Motor neuron (in vitro differentiated cells): ENCODE measurements around the gene WWC2. TPM values are rescaled to one million over a fixed set of nuclear protein-coding genes. Genes with fewer than 3 reads are reported as not detected.
A peak's percentile ranks its signal among the peaks of the same experiment; 100 is the strongest.
"Not testable (repeated sequence)": the region's sequence is repeated elsewhere in the genome, so short reads cannot be mapped to it uniquely, and the experiment has no call there.

ENCODE experiments used
- ATAC-seq, 8 experiments: fragments of 200-7000 bp; cut with Tn5 transposase; replicated peaks in 6 of 8; 2 replicates each; pipeline ENCODE4 v1.8.0; 2021; ENCODE audit warnings: mild to moderate bottlenecking in 8 of 8, moderate library complexity in 8 of 8
- H3K27ac ChIP-seq, 2 donors: fragments of 250-450 bp; sonication (Bioruptor Pico); 2 replicates each; pipeline ENCODE4 v1.9.0; 2021; ENCODE audit warnings: antibody characterized with exemption in 2 of 2, mild to moderate bottlenecking in 2 of 2, moderate library complexity in 1 of 2
- H3K4me1 ChIP-seq, 2 donors: fragments of 250-450 bp; sonication (Bioruptor Pico); replicated peaks in 1 of 2; 2 replicates each; pipeline ENCODE4 v1.6.1; 2021; ENCODE audit warnings: antibody characterized with exemption in 2 of 2, mild to moderate bottlenecking in 2 of 2, moderate library complexity in 1 of 2
- H3K4me3 ChIP-seq, 5 donors: fragments of 250-450 bp; sonication (Bioruptor Pico); 2 replicates each; pipeline ENCODE4 v1.9.0; 2021; ENCODE audit warnings: antibody characterized with exemption in 5 of 5, mild to moderate bottlenecking in 5 of 5, moderate library complexity in 4 of 5
- WGBS, 10 experiments: fragments of 450-650 bp; shearing (Covaris generic); methylation state at CpG; one replicate each; pipeline ENCODE4 v1.0.0; 2022; 5-methylcytosine and 5-hydroxymethylcytosine counted together
- in situ Hi-C, 9 experiments: fragments of 400-800 bp; cut with MboI; loops; one replicate each; pipeline ENCODE4 v1.15.0; 2021; ENCODE audit warnings: low sequenced_read_pairs in 9 of 9, low pct_unique_long_range_greater_than_20kb in 2 of 9; ENCODE audit not compliant: unreplicated experiment in 9 of 9
- total RNA-seq, 8 experiments: library from RNA; unstranded; fragments of 300-600 nt; gene quantifications; 2 replicates each; pipeline versions ENCODE4 v1.2.3 to v1.2.4, GENCODE V29; 2022

Gene WWC2
- total RNA-seq, 8 experiments from 2014 or later, result 4.2 to 59.4 (median 12.9) TPM

DNA sequence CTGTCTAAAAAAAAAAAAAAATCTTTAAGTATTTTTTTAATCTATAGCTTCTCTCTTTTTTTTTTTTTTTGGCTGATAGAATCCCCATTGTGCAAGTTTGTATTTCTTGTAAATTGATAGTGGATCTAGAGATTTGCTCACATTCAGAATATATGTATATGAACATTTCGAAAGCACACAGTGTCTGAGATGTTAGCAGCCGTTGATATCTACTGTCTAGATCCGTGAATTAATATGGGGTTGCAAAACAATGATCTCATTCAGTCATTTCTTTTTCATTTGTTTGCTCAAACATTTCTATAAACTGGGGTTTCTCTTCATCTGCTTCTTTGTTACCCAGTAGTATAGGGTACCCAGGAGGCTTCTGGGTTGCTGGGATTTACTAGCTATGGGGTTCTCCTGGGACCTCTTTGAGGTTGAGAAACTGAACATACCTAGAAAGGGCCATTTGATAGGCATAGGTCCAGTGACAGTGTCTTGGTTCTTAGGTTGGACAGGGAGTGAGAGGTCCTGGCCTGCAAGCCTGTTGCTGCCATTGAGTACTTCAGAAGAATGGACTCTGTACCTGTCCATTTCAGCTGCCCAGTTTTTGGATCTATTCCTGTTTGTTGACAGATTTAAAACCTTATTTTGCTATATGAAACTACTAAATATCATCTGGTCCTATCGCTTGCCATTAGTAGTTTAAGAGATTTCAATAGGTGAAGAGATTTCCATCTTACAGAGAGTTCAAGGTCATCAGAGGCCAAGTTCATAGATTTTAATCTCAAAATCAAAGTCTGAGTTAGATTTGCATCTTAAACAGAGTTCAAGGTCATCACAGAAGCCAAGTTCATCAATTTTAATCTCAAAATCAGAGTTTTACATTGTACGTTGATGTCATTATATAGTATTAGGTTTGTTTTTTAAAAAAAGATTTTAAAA is 50.8 kb downstream of the WWC2 start:
- WGBS, 10 experiments, result 49 to 100% (median 94%) methylated on average over 1 to 5 of the region's 5 CpGs
- in situ Hi-C loops, result no loop called here
- peak in 1 of 8 experiments; percentile 62 for ATAC-seq
- no peaks in the 10 kb centered on the region for H3K4me1 ChIP-seq
- no peak overlapping the region for H3K27ac ChIP-seq
- no peak overlapping the region for H3K4me3 ChIP-seq

DNA sequence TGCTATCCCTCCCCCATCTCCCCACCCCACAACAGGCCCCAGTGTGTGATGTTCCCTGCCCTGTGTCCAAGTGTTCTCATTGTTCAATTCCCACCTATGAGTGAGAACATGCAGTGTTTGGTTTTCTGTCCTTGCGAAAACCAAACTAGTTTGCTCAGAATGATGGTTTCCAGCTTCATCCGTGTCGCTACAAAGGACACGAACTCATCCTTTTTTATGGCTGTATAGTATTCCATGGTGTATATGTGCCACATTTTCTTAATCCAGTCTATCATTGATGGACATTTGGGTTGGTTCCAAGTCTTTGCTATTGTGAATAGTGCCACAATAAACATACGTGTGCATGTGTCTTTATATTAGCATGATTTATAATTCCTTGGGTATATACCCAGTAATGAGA is 51.6 kb downstream of the WWC2 start:
- WGBS, 10 experiments, result 82 to 93% (median 92%) methylated on average over 2 to 4 of the region's 5 CpGs; no CpG with 5 or more reads in 7 of the 10 experiments
- in situ Hi-C loops, result not testable (repeated sequence)

DNA sequence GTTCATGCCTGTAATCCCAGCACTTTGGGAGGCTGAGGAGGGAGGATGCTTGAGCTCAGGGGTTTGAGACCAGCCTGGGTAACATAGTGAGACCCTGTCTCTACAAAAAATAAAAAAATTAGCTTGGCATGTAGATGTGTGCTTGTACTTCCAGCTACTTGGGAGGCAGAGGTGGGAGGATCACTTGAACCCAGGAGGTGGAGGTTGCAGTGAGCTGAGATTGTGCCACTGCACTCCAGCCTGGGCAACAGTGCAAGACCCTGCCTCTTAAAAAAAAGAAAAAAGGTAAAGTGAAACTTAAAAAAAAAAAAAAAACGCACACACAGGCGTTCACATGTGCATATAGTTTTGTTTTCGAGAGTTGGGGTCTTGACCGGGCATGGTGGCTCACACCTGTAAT is 53.2 kb downstream of the WWC2 start:
- 75 to 100% (median 98%) methylated on average over 1 to 4 of the region's 4 CpGs; no CpG with 5 or more reads in 2 of the 10 experiments for WGBS, 10 experiments
- H3K4me3 ChIP-seq, H3K27ac ChIP-seq, in situ Hi-C loops, H3K4me1 ChIP-seq, ATAC-seq: not testable (repeated sequence)

More for the DNA sequence above, 51.6 kb downstream of the WWC2 start:
- not testable (repeated sequence) for ATAC-seq, H3K27ac ChIP-seq, H3K4me1 ChIP-seq, H3K4me3 ChIP-seq

DNA sequence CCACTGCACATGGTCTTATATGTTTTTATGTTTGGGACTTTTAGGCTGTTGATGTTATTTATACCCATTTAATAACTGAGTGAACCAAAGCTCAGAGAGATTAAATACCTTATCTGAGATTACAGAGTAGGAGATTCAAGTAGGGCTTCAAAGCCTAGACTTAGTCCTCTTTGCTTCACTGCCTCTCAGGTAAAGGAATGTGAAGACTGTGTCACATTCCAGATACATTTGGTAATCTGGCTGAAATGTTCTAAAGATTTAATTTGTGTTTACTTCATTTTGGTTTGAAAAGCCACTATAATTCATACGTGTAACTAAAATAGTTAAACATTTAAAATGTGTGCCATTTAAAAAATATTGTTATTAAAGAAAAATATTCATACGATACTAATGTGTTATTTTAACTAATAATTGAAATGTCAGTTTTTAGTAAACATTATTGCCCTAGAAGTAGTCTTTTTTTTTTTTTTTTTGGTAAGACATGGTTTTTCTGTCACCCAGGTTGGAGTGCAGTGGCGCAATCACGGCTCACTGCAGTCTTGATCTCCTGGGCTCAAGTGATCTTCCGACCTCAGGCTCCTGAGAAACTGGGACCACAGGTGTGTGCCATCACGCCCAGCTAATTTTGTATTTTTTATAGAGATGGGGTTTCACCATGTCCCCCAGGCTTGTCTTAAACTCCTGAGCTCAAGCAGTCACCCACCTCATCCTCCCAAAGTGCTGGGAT is 54.3 kb downstream of the WWC2 start:
- ATAC-seq, result no peak
- in situ Hi-C loops, result no loop called here
- WGBS, 10 experiments, result 85 to 100% (median 95%) methylated on average over 1 to 6 of the region's 6 CpGs
- H3K4me1 ChIP-seq, result no peaks in the 10 kb centered on the region
- no peak overlapping the region for H3K4me3 ChIP-seq
- H3K27ac ChIP-seq, result no peak overlapping the region

DNA sequence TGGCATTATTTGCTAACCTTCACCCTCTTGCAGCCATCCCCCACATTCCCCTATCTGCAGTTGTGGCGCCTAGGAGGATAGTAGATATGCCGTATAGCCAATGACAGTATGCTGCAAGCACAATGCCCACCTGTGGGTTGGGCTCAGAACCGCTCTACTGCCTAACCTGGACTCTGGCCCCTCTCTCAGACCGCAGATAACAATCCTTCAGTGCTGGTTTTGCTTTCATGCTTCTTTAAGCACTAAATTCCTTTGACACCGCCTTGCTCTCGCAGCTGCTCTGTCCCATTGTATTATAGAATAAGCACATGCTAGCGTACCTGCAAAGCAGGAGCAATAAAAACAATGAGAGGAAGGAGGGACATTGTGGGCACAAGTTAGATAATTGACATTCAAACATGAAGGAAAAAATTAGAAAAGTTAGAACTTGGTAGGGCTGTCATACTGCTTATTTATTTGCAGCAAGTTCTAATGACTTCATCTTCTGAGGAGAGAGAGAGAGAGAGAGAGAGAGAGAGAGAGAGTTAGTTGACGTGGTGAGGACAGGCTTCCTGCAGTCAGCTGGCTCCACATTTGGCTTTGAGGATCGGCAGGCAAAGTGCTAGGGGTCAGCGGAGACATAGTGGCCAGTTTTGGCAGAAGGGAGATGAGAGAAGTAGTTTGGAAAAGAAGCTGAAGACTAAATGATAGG is 55.8 kb downstream of the WWC2 start:
- no peak for ATAC-seq
- no peak overlapping the region for H3K4me3 ChIP-seq
- in situ Hi-C loops, result no loop called here
- 58 to 86% (median 78%) methylated on average over 3 to 9 of the region's 10 CpGs; no CpG with 5 or more reads in 1 of the 10 experiments for WGBS, 10 experiments
- H3K4me1 ChIP-seq, result no peaks in the 10 kb centered on the region
- H3K27ac ChIP-seq, result no peak overlapping the region

DNA sequence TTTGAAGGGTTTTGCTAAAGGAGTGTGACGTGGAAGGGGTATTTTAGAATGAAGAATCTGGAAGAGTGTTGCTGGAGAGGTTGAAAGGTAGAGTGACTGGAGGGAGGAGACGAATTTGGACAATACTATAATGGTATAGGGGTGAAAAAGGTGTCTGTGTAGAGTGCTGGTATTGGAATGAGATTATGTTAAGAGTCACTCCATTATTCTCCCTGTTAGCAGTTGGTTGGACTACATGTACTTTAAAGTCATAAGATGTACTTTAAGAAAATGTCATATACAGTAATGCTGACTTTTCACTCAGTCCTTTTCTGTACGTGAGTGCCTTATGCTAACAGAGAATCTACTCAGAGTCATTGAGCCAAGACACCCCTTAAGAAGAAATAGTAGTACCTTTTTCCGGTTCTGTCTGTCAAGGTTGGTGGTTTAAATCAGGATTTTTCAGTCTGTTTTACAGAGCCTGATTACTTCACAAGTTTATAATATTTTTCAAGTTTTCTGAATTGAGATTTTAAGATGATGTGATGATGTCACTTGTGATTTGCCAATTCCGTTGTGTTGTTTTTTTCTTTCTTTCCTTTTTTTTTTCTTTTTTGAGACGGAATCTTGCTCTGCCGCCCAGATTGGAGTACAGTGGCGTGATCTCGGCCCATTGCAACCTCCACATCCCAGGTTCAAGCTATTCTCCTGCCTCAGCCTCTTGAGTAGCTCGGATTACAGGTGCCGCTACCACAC is 56.6 kb downstream of the WWC2 start:
- in situ Hi-C loops, result no loop called here
- no peak overlapping the region for H3K4me3 ChIP-seq
- no peaks in the 10 kb centered on the region for H3K4me1 ChIP-seq
- no peak overlapping the region for H3K27ac ChIP-seq
- WGBS, 10 experiments, result 80 to 100% (median 94%) methylated on average over 1 to 11 of the region's 11 CpGs
- ATAC-seq, result no peak

DNA sequence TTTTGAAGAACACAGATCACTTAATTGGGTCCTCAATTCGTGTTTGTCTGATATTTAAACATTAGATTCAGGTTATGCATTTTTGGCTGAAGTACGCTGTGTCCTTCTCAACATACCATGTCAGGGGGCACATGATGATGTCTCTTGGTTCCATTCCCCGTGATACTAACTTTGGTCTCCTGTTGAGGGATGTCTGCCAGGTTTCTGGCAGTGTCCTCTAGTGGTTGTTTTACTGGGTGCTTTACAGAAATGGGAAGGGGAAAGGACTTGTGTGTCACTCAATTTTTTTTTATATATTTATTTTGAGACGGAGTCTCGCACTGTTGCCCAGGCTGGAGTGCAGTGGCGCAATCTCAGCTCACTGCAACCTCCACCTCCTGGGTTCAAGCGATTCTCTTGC is 58.2 kb downstream of the WWC2 start:
- in situ Hi-C loops, result no loop called here
- 90 to 100% (median 94%) methylated on average over 2 to 7 of the region's 7 CpGs for WGBS, 10 experiments
- ATAC-seq, result no peak
- H3K4me3 ChIP-seq, result no peak overlapping the region
- H3K27ac ChIP-seq, result no peak overlapping the region
- H3K4me1 ChIP-seq, result no peaks in the 10 kb centered on the region

DNA sequence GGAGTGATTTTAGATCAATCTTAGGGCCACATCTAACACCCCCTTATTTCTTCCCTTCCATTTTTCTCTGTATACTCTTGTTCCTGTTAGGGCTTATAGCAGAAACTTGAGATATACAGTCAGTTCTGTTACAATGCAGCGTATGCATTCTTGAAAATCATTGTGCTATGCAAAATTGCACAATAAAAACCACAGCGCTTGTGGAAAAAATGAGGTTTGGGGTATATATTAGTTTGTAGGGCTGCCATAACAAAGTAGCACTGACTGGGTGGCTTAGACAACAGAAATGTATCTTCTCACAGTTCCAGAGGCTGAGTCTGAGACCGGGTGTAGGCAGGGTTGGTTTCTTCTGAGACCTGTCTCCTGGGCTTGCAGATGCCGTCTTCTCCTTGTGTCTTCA is 59.0 kb downstream of the WWC2 start:
- in situ Hi-C loops, result no loop called here
- 42 to 100% (median 90%) methylated on average over 1 to 3 of the region's 4 CpGs; no CpG with 5 or more reads in 1 of the 10 experiments for WGBS, 10 experiments
- Histone ChIP-seq H3K27ac (no peak overlapping the region), H3K4me3 (no peak overlapping the region), H3K4me1 (no peaks in the 10 kb centered on the region)
- ATAC-seq, result no peak

DNA sequence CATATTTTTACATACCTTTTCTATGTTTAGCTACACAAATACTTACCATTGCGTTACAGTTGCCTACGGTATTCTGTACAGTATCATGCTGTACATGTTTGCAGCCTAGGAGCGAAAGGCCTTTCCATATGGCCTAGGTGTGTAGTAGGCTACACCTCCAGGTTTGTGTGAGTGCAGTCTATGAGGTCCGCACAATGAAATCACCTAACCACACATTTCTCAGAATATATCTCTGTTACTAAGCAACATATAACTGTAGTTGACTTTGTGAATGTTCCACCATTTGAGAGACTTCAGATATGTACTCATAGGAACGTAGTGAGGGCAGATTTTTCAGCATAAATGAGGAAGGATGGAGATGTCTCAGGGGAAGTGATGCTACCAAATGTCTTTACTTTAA is 62.6 kb downstream of the WWC2 start:
- 75 to 100% (median 96%) methylated on average over 1 to 5 of the region's 5 CpGs for WGBS, 10 experiments
- Histone ChIP-seq H3K4me1 (no peaks in the 10 kb centered on the region), H3K27ac (no peak overlapping the region), H3K4me3 (no peak overlapping the region)
- ATAC-seq, result no peak
- in situ Hi-C loops, result no loop called here

DNA sequence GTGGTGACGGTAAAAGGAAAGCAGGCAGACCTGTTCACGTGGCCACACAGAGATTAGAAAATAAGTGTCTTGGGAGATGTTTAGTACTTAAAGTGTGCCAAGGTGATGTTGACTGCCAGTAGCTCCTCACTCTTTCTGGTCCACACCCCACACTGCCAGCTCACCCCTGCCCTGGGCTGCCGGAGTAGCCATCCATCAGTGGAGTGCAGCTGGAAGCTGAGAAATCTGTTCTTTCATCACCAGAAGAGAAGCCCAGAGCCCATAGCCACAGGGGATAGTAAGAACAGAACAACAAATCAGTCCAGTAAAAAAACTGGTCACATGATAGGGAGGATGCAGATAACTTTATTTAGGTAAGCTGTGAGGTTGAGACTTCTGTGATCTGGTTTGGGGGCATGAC is 64.1 kb downstream of the WWC2 start:
- WGBS, 10 experiments, result 67 to 100% (median 88%) methylated on average over 1 to 3 of the region's 3 CpGs; no CpG with 5 or more reads in 2 of the 10 experiments
- no peak overlapping the region for H3K4me3 ChIP-seq
- peak in 1 of 8 experiments; percentile 23 for ATAC-seq
- in situ Hi-C loops, result no loop called here
- H3K4me1 ChIP-seq, result no peaks in the 10 kb centered on the region
- H3K27ac ChIP-seq, result no peak overlapping the region

DNA sequence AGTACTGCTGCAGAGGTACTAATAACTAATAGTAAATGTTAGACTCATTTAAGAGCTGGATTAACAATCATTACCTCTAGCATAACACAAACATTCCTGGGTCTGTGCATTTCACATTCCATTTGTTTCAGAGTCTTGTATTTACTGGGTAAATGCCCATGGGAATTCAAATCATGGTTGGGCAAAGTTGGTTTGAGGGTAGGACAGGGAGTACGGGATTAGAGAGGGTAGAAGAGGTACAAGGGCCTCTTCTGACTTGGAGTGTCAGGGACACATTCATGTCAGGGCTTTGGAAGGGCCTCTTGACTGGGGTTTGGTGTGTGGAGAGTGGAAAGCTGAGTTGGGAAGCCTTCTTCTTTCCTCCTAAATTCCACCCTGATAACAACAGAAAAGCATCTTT is 65.9 kb downstream of the WWC2 start:
- no peak overlapping the region for H3K4me3 ChIP-seq
- 83 to 100% (median 100%) methylated on average over 1 of the region's 1 CpG; no CpG with 5 or more reads in 5 of the 10 experiments for WGBS, 10 experiments
- in situ Hi-C loops, result no loop called here
- peak in 1 of 8 experiments; percentile 23 for ATAC-seq
- H3K4me1 ChIP-seq, result no peaks in the 10 kb centered on the region
- no peak overlapping the region for H3K27ac ChIP-seq

DNA sequence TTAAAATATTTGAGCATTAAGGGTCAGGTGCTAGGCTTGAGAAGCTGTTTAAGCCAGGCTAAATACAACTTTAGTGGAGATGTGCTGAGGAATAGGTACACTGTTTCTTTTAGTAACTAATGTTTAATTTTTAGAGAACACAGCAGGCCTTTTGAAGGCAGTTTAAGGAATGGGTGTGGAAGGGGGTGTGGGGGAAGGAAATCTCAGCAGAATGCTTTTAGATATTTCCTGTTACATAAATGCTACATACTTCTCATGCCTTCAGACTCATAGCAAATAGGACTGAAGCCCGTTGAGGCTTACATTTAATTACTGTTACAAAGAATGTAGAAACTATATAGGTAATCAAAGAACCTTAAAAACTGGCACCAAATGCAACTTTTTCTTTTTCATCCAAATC is 66.3 kb downstream of the WWC2 start:
- Histone ChIP-seq H3K27ac (no peak overlapping the region), H3K4me3 (no peak overlapping the region), H3K4me1 (no peaks in the 10 kb centered on the region)
- in situ Hi-C loops, result no loop called here
- 0 to 100% (median 78%) methylated on average over 1 of the region's 1 CpG; no CpG with 5 or more reads in 2 of the 10 experiments for WGBS, 10 experiments
- peak in 1 of 8 experiments; percentile 41 for ATAC-seq
